HL-60/S4 treated with retinoic acid at 250 ng/mL for 4 days and 3 days (cell line): ENCODE data around the gene ZNF10.

Experiments used
- in situ Hi-C: fragments of 300-500 bp; cut with MboI; formaldehyde crosslinking; loops from 2 replicates; pipeline ENCODE4 v1.7.0; 2022; ENCODE audit warnings: low sequenced_read_pairs

The ZNF10 gene

GRCh38 chr12:133130038-133130807 lies at the start of gene ZNF10, which contains the start of gene ZNF891:
Gene ZNF10 (plus strand): TSS chr12:133130627. CDS start chr12:133144493, 13,866 bp downstream.
Gene ZNF891 (minus strand): TSS chr12:133130274. CDS start chr12:133121918, 8,356 bp downstream.
- in situ Hi-C loops = no loop called here

- in situ Hi-C loops = no loop called here
Measured at GRCh38 chr12:133081159-133081780, 49.2 kb upstream of the ZNF10 start.

DNA sequence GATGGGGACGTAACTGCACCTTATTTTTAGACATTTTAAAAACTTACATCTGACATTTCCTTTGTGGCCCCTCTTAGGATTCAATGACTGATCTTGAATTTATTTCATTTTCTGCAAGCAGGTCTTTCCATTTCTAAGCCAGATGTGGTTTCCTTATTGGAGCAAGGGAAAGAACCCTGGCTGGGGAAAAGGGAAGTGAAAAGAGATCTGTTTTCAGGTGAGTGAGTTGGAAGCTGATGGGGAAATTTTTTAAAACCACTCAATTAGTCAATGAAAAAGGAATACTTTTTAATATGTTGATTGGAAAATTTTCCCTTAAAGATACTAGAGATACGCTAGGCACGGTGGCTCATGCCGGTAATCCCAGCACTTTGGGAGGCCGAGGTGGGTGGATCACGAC lies 47.1 kb upstream of the ZNF10 start:
- in situ Hi-C loops = no loop called here

DNA sequence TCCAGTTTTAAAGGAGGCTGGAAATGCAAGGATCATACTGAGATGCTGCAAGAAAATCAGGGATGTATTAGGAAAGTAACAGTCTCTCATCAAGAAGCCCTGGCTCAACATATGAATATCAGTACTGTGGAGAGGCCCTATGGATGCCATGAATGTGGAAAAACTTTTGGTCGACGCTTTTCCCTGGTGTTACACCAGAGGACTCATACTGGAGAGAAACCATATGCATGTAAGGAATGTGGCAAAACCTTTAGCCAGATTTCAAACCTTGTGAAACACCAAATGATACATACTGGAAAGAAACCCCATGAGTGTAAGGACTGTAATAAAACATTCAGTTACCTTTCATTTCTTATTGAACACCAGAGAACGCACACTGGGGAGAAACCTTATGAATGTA lies 24.8 kb upstream of the ZNF10 start:
- in situ Hi-C loops = no loop called here

GRCh38 chr12:133106253-133106652 lies 24.2 kb upstream of the ZNF10 start:
- in situ Hi-C loops = no loop called here

- in situ Hi-C loops = no loop called here
Measured at GRCh38 chr12:133107121-133107520, 23.3 kb upstream of the ZNF10 start.

DNA sequence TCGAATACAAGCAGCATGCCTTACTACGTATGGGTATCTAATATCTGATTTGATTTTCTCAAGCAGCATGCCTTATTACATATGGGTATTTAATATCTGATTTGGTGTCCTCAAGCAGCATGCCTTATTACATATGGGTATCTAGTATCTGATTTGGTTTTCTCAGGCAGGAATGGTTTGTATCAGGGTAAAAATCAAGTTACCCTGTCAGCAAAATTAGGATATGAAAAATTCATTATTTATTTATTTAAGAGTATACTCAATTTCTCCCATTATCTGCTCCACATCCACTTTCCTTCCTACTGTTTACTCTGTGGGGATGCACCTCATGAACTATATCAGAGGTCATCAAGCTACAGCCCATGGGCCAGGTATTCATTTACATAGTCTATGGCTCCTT lies 22.3 kb upstream of the ZNF10 start:
- in situ Hi-C loops = no loop called here

DNA sequence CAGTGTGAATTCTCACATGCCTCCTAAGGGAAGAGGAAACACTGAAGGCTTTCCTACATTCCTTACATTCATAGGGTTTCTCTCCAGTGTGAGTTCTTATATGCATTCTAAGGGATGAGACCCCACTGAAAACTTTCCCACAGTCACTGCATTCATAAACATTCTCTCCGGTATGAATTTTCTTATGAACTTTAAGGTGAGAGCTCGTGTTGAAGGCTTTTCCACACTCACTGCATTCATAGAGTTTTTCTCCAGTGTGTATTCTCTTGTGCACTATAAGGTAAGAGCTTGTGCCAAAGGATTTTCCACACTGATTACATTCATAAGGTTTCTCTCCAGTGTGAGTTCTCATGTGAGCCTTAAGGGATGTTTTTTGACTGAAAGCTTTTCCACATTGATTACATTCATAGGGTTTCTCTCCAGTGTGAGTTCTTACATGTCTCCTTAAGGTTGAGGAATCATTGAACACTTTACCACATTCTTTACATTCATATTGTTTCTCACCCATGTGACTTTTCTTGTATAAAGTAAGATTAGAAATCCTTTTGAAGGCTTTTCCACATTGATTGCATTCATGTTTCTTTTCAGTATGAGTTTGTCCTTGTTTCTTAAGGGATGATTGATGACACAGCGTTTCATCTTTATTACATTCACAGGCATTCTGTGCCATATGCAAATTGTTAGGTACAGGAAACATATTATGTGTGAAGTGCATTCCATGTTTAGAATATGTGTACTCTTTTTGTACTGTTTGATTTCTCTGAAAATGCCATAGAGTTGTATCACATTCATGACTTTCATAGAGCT lies 9.8 kb upstream of the ZNF10 start:
- in situ Hi-C loops = no loop called here

GRCh38 chr12:133124674-133125073 lies 5.8 kb upstream of the ZNF10 start:
- in situ Hi-C loops = no loop called here

DNA sequence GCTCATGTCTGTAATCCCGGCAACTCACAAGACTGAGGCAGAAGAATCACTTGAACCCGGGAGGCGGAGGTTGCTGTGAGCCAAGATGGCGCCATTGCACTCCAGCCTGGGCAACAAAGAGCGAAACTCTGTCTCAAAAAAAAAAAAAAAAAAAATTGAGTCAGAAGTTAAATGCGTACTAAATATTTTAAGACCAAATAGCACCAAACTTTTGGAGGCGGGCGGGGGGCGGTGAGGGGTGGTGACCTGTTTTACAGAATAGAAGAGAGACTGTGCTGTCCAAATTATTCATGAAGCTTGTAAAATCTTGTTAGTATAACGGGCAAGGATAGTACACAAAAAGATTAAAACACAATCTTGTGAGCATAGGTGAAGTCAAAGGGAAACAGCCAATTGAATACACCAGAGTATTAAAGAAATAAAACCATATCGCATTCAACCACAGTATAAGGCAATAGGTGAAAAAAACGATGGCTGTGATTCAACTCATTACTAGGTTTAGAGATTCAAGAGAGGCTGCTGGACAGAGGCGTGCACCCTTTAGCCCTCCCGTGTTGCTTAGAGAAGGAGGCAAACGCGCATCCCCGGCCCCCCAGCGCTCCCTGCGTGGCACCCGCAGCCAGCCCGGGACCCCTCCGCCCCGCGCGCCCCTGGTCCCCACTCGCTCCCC lies 924 bp upstream of the ZNF10 start:
- in situ Hi-C loops = no loop called here

DNA sequence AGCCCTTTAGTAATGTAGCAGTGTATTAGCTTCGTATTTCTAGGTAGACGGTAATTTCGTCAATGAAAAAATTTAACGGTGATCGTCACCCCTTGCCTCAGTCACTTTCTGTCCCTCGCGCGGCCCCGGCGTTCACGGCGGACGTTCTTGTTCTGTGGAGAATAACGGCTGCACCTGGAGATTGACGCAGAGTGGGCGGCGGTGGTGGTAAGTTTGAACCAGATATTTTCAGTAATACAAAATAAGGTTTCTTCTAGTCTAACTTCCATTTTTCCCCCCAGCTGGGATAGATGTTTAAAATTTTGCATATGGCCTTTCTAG lies 341 bp downstream of the ZNF10 start:
- in situ Hi-C loops = no loop called here

- in situ Hi-C loops = no loop called here
Measured at GRCh38 chr12:133135747-133136146, 5.3 kb downstream of the ZNF10 start.

DNA sequence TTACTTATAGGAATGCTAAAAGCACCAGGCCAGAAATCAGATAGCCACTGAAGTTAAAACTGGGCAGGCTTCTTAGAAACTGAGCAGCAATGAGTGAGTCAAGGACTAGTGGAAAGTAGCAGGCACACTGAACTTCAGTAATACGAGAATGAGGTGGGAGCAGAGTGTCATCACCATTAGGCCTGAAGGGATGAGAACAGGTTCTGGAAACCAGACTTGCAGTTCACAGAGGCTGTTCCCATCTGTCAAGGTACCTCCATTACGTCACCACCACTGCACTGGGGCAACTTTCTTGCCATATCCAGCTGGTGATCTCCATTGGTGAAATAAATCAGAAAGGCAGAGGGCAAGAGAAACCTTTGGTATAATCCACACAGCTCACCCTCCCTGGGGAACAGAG lies 15.6 kb downstream of the ZNF10 start:
- in situ Hi-C loops = no loop called here

DNA sequence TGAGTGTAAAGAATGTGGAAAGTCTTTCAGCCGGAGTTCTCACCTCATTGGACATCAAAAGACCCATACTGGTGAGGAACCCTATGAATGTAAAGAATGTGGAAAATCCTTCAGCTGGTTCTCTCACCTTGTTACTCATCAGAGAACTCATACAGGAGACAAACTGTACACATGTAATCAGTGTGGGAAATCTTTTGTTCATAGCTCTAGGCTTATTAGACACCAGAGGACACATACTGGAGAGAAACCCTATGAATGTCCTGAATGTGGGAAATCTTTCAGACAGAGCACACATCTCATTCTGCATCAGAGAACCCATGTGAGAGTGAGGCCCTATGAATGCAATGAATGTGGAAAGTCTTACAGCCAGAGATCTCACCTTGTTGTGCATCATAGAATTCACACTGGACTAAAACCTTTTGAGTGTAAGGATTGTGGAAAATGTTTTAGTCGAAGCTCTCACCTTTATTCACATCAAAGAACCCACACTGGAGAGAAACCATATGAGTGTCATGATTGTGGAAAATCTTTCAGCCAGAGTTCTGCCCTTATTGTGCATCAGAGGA lies 25.8 kb downstream of the ZNF10 start:
- in situ Hi-C loops = no loop called here

GRCh38 chr12:133165776-133166175 lies 35.3 kb downstream of the ZNF10 start:
- in situ Hi-C loops = no loop called here

- in situ Hi-C loops = no loop called here
Measured at GRCh38 chr12:133172491-133172890, 42.1 kb downstream of the ZNF10 start.

- in situ Hi-C loops = no loop called here
Measured at GRCh38 chr12:133174901-133175300, 44.5 kb downstream of the ZNF10 start.

- in situ Hi-C loops = no loop called here
Measured at GRCh38 chr12:133180669-133181068, 50.2 kb downstream of the ZNF10 start.

GRCh38 chr12:133181238-133181959 lies 51.0 kb downstream of the ZNF10 start, which contains the start of gene ZNF268:
Gene ZNF268 (plus strand): TSS chr12:133181495. CDS start chr12:133181998, 503 bp downstream.
- in situ Hi-C loops = no loop called here

DNA sequence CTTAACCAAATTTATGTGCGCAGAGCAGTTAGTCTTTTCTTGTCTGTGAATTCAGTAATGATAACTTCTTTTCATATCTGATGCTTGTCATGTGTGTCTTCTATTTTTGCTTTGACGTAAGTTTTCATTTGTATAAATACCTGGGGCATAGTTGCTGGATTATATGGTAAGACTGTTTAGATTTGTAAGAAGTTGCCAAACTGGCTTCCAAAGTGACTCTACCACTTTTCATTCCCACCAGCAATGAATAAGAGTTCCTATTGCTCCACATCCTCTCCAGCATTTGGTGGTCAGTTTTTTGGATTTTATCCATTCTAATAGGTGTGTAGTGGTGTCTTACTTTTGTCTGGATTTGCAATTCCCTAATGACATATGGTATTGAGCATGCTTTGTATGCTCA lies 59.7 kb downstream of the ZNF10 start:
- in situ Hi-C loops = no loop called here
